H9 (cell line): ENCODE measurements around the gene LIPC. TPM values are rescaled to one million over a fixed set of nuclear protein-coding genes. Genes with fewer than 3 reads are reported as not detected.

Experiments used
- DNase-seq: peaks from one replicate; pipeline ENCODE4 v3.0.0-alpha.2; 2017
- H2AFZ ChIP-seq: one replicate; pipeline ENCODE4 v1.6.1; 2013; ENCODE audit warnings: mild to moderate bottlenecking, low read length, control low read depth, moderate library complexity
- H2AK5ac ChIP-seq: 2 replicates; pipeline ENCODE4 v1.6.1; 2013; ENCODE audit warnings: low read length, control low read depth, mixed read lengths; ENCODE audit not compliant: insufficient read length
- H2BK120ac ChIP-seq: one replicate; pipeline ENCODE4 v1.6.1; 2013; ENCODE audit warnings: low read depth, mild to moderate bottlenecking, low read length, control low read depth, inconsistent platforms; ENCODE audit not compliant: poor library complexity, severe bottlenecking
- H2BK12ac ChIP-seq: 2 replicates; pipeline ENCODE4 v1.6.1; 2013; ENCODE audit warnings: low read length, control low read depth, mixed read lengths, low read depth; ENCODE audit not compliant: insufficient read length
- H2BK15ac ChIP-seq: 2 replicates; pipeline ENCODE4 v1.6.1; 2013; ENCODE audit warnings: low read depth, low read length, control low read depth
- H2BK20ac ChIP-seq: one replicate; pipeline ENCODE4 v1.6.1; 2013; ENCODE audit warnings: low read depth, mild to moderate bottlenecking, low read length, control low read depth, inconsistent platforms; ENCODE audit not compliant: poor library complexity, severe bottlenecking
- H2BK5ac ChIP-seq: 2 replicates; pipeline ENCODE4 v1.6.1; 2013; ENCODE audit warnings: low read length, control low read depth, mixed read lengths; ENCODE audit not compliant: insufficient read length
- H3K14ac ChIP-seq: 2 replicates; pipeline ENCODE4 v1.6.1; 2013; ENCODE audit warnings: low read length, control low read depth; ENCODE audit not compliant: insufficient read depth
- H3K18ac ChIP-seq: 2 replicates; pipeline ENCODE4 v1.6.1; 2013; ENCODE audit warnings: low read depth, mild to moderate bottlenecking, mixed read lengths, low read length, control low read depth; ENCODE audit not compliant: insufficient read length
- H3K23ac ChIP-seq: 2 replicates; pipeline ENCODE4 v1.6.1; 2013; ENCODE audit warnings: low read length, control low read depth, mixed read lengths, low read depth; ENCODE audit not compliant: insufficient read length
- H3K23me2 ChIP-seq: 2 replicates; pipeline ENCODE4 v1.6.1; 2013; ENCODE audit warnings: low read depth, mild to moderate bottlenecking, mixed read lengths, low read length, control low read depth; ENCODE audit not compliant: insufficient read length, poor library complexity, severe bottlenecking
- H3K27ac ChIP-seq: 2 replicates; pipeline ENCODE4 v1.5.1; 2013; ENCODE audit warnings: low read length, control low read depth, mixed read lengths, low read depth; ENCODE audit not compliant: insufficient read length
- H3K27me3 ChIP-seq: 2 replicates; pipeline ENCODE4 v1.6.1; 2013; ENCODE audit warnings: low read length, control low read depth, inconsistent platforms; ENCODE audit not compliant: insufficient read depth
- H3K4ac ChIP-seq: 2 replicates; pipeline ENCODE4 v1.6.1; 2013; ENCODE audit warnings: low read depth, mild to moderate bottlenecking, control low read depth, inconsistent platforms, low read length, moderate library complexity
- H3K4me1 ChIP-seq: 2 replicates; pipeline ENCODE4 v1.6.1; 2013; ENCODE audit warnings: low read length, control low read depth, inconsistent platforms; ENCODE audit not compliant: insufficient read depth
- H3K4me2 ChIP-seq: 2 replicates; pipeline ENCODE4 v1.6.1; 2013; ENCODE audit warnings: low read length, control low read depth, mixed read lengths; ENCODE audit not compliant: insufficient read length, insufficient read depth
- H3K56ac ChIP-seq: 2 replicates; pipeline ENCODE4 v1.6.1; 2013; ENCODE audit warnings: low read depth, mild to moderate bottlenecking, mixed read lengths, low read length, control low read depth; ENCODE audit not compliant: insufficient read length
- H3K79me1 ChIP-seq: 2 replicates; pipeline ENCODE4 v1.6.1; 2013; ENCODE audit warnings: low read depth, mild to moderate bottlenecking, moderate library complexity, low read length, control low read depth, inconsistent platforms; ENCODE audit not compliant: insufficient read depth, poor library complexity, severe bottlenecking
- H3K79me2 ChIP-seq: 2 replicates; pipeline ENCODE4 v1.6.1; 2013; ENCODE audit warnings: low read length, control low read depth, inconsistent platforms; ENCODE audit not compliant: insufficient read depth
- H3K9ac ChIP-seq: 2 replicates; pipeline ENCODE4 v1.6.1; 2013; ENCODE audit warnings: low read length, control low read depth, mixed read lengths; ENCODE audit not compliant: insufficient read length; ENCODE audit errors: extremely low read depth
- H3K9me3 ChIP-seq: one replicate; pipeline ENCODE4 v1.6.1; 2013; ENCODE audit warnings: low read depth, low read length, inconsistent platforms; ENCODE audit not compliant: control insufficient read depth
- H3T11ph ChIP-seq: one replicate; pipeline ENCODE4 v1.6.1; 2013; ENCODE audit warnings: mild to moderate bottlenecking, low read length, control low read depth, inconsistent platforms
- H4K20me1 ChIP-seq: one replicate; pipeline ENCODE4 v1.6.1; 2013; ENCODE audit not compliant: control insufficient read depth, insufficient read length, insufficient read depth
- H4K5ac ChIP-seq: 2 replicates; pipeline ENCODE4 v1.6.1; 2013; ENCODE audit warnings: low read depth, mild to moderate bottlenecking, mixed read lengths, low read length, control low read depth; ENCODE audit not compliant: insufficient read length
- H4K8ac ChIP-seq: replicated peaks from 2 replicates; pipeline ENCODE4 v1.6.1; 2013; ENCODE audit warnings: low read length, control low read depth, mixed read lengths, low read depth; ENCODE audit not compliant: insufficient read length
- H4K91ac ChIP-seq: 2 replicates; pipeline ENCODE4 v1.6.1; 2013; ENCODE audit warnings: low read depth, mild to moderate bottlenecking, moderate library complexity, mixed read lengths, low read length, control low read depth; ENCODE audit not compliant: insufficient read length
- H3K27ac Mint-ChIP-seq, 3 experiments: 2 replicates in 2 of 3; 3 replicates in 1 of 3; pipeline ENCODE4 v1.8.0; 2020 to 2021; ENCODE audit warnings: mixed read lengths in 3 of 3, mild to moderate bottlenecking in 1 of 3, moderate library complexity in 1 of 3
- H3K27me3 Mint-ChIP-seq: 2 replicates; pipeline ENCODE4 v1.8.0; 2021; ENCODE audit warnings: low read depth, mild to moderate bottlenecking, moderate library complexity, mixed read lengths
- H3K36me3 Mint-ChIP-seq, 3 experiments: 2 replicates in 2 of 3; 3 replicates in 1 of 3; pipeline ENCODE4 v1.8.0; 2020 to 2021; ENCODE audit warnings: low read depth in 3 of 3, mixed read lengths in 3 of 3; ENCODE audit not compliant: insufficient read depth in 1 of 3
- H3K4me1 Mint-ChIP-seq, 2 experiments: 2 replicates each; pipeline ENCODE4 v1.8.0; 2020; ENCODE audit warnings: mixed read lengths in 2 of 2
- H3K4me3 Mint-ChIP-seq, 2 experiments: 2 replicates in 1 of 2; 3 replicates in 1 of 2; pipeline ENCODE4 v1.8.0; 2020 to 2021; ENCODE audit warnings: mild to moderate bottlenecking in 2 of 2, mixed read lengths in 2 of 2, moderate library complexity in 1 of 2
- H3K9me3 Mint-ChIP-seq, 2 experiments: 2 replicates in 1 of 2; 3 replicates in 1 of 2; pipeline ENCODE4 v1.8.0; 2020; ENCODE audit warnings: mild to moderate bottlenecking in 2 of 2, mixed read lengths in 2 of 2, moderate library complexity in 1 of 2
- CTCF ChIP-seq: fragments of 200-600 bp; sonication (generic); conservative IDR thresholded peaks from 3 replicates; pipeline ENCODE4 v1.8.0; 2021; ENCODE audit warnings: antibody characterized with exemption, mild to moderate bottlenecking
- WGBS: extraction: QIAGEN DNeasy Blood & Tissue Kit; methylation state at CpG from one replicate; pipeline ENCODE4 v1.1.7; 2013; ENCODE audit warnings: missing lambda C conversion rate, low lambda C conversion rate, mixed read lengths; ENCODE audit not compliant: insufficient read length; ENCODE audit errors: extremely low coverage; 5-methylcytosine and 5-hydroxymethylcytosine counted together
- total RNA-seq: library from RNA; stranded (reverse); gene quantifications from 2 replicates; pipeline ENCODE4 v1.2.1, GENCODE V29; 2021

Gene LIPC
- total RNA-seq, 1 experiment from 2014 or later = not detected

GRCh38 chr15:58432401-58432800 is 610 bp downstream of the LIPC start:
- Histone ChIP-seq H2BK120ac (no peak overlapping the region), H3K23me2 (no peaks in the 10 kb centered on the region), H3K79me2 (no peaks in the 10 kb centered on the region), H3K27ac (no peak overlapping the region), H3K18ac (no peak overlapping the region), H4K5ac (no peak overlapping the region), H3K9ac (no peak overlapping the region), H3K23ac (no peak overlapping the region), H3K9me3 (no peaks in the 10 kb centered on the region), H2AFZ (no peak overlapping the region), H3T11ph (no peak overlapping the region), H2BK20ac (no peak overlapping the region), H2BK5ac (no peak overlapping the region), H4K91ac (no peak overlapping the region), H3K14ac (no peak overlapping the region), H2AK5ac (no peak overlapping the region), H3K4me2 (no peak overlapping the region), H4K20me1 (no peaks in the 10 kb centered on the region), H3K4me1 (no peaks in the 10 kb centered on the region), H2BK15ac (no peak overlapping the region), H3K79me1 (no peaks in the 10 kb centered on the region), H3K4ac (no peak overlapping the region), H4K8ac (no peak overlapping the region), H3K27me3 (no peaks in the 10 kb centered on the region), H3K56ac (no peak overlapping the region), H2BK12ac (no peak overlapping the region)
- no peak for DNase-seq
- H3K27me3 Mint-ChIP-seq = no peaks in the 10 kb centered on the region; the same call in 1 of the 2 replicates
- no peak for TF ChIP-seq CTCF
- no peak overlapping the region for H3K4me3 Mint-ChIP-seq
- no CpG with 5 or more reads among the region's 7 CpGs for WGBS
- H3K36me3 Mint-ChIP-seq = no peaks in the 10 kb centered on the region
- H3K4me1 Mint-ChIP-seq = peaks cover 9 to 11% of the 10 kb centered on the region in 2 experiments; a peak in 3 of 4 replicates
- no peaks in the 10 kb centered on the region for H3K9me3 Mint-ChIP-seq
- H3K27ac Mint-ChIP-seq = no peak overlapping the region; a peak in 1 of 7 replicates
